Calu3 (cell line): Measurements from ENCODE around the gene TAF1L. TPM values are rescaled to one million over a fixed set of nuclear protein-coding genes. Genes with fewer than 3 reads are reported as not detected.

ENCODE experiments used
- BruUV-seq: library from RNA; stranded (reverse); fragments of 400-500 nt; replicated peaks from 2 replicates; lab custom pipeline; 2021; lab: Mats Ljungman, UMichigan
- CTCF ChIA-PET: fragments of 300-600 bp; sonication (Branson Sonifier 250); formaldehyde crosslinking; loops from one replicate; lab custom pipeline; 2022; ENCODE audit warnings: antibody characterized with exemption; lab: Charles Lee
- DNase-seq: peaks from one replicate; pipeline ENCODE4 v3.0.0; 2022
- H3K27ac Mint-ChIP-seq: one replicate; pipeline ENCODE4 v1.8.0; 2022; ENCODE audit warnings: mixed read lengths; ENCODE audit not compliant: unreplicated experiment
- H3K27me3 Mint-ChIP-seq: one replicate; pipeline ENCODE4 v1.8.0; 2022; ENCODE audit warnings: mixed read lengths; ENCODE audit not compliant: unreplicated experiment
- H3K36me3 Mint-ChIP-seq: one replicate; pipeline ENCODE4 v1.8.0; 2022; ENCODE audit warnings: mild to moderate bottlenecking, moderate library complexity, mixed read lengths; ENCODE audit not compliant: insufficient read depth, unreplicated experiment
- H3K4me1 Mint-ChIP-seq: one replicate; pipeline ENCODE4 v1.8.0; 2022; ENCODE audit warnings: mild to moderate bottlenecking, low read depth, mixed read lengths; ENCODE audit not compliant: unreplicated experiment
- H3K4me3 Mint-ChIP-seq: one replicate; pipeline ENCODE4 v1.8.0; 2022; ENCODE audit warnings: mild to moderate bottlenecking, low read depth, moderate library complexity, mixed read lengths; ENCODE audit not compliant: unreplicated experiment
- H3K9me3 Mint-ChIP-seq: one replicate; pipeline ENCODE4 v1.8.0; 2022; ENCODE audit warnings: low read depth, mixed read lengths; ENCODE audit not compliant: unreplicated experiment
- CTCF ChIP-seq: fragments of 200-600 bp; IDR thresholded peaks from one replicate; pipeline ENCODE4 v1.8.0; 2022; ENCODE audit warnings: antibody characterized with exemption; ENCODE audit not compliant: unreplicated experiment
- intact Hi-C: fragments of 100-400 bp; cut with micrococcal nuclease; formaldehyde crosslinking; loops from one replicate; pipeline ENCODE4 v1.10.0; 2022; ENCODE audit not compliant: unreplicated experiment
- total RNA-seq: library from RNA; stranded (reverse); gene quantifications from 2 replicates; pipeline ENCODE4 v1.2.3, GENCODE V29; 2022

Gene TAF1L
- total RNA-seq, 1 experiment from 2014 or later: not detected

DNA sequence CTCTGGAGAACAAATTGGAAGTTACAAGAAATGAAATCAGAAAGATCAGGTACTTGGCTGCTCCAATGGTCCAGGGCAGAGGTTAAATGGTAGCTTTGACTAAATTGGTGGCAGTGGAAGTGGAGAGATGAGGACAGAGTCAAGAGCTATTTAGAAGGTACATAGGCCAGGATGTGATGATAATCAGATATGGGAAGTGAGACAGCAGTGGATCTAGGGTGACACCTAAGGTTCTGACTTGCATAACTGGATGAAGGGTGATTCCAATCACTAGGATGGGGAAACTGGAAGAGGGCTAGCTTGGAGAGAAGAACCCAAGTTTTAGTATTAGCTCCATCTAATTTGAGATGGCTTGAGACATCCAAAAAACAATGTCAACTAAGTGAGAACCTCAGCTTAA, 38.5 kb downstream of the TAF1L start:
- no peaks in the 10 kb centered on the region for H3K4me1 Mint-ChIP-seq

GRCh38 chr9:32596096-32596865, 39.2 kb downstream of the TAF1L start:
- TF ChIP-seq CTCF: no peak
- Mint-ChIP-seq H3K4me3 (no peak overlapping the region), H3K9me3 (peaks cover 6% of the 10 kb centered on the region), H3K4me1 (peaks cover under 1% of the 10 kb centered on the region), H3K27me3 (no peaks in the 10 kb centered on the region), H3K27ac (no peak overlapping the region), H3K36me3 (no peaks in the 10 kb centered on the region)
- no peak for DNase-seq
- BruUV-seq: no TSS peak
- intact Hi-C loops: no loop called here
- CTCF ChIA-PET: no interaction called here

More for the DNA sequence above, 38.5 kb downstream of the TAF1L start:
- H3K27ac Mint-ChIP-seq: no peak overlapping the region
- BruUV-seq: no TSS peak
- no peak overlapping the region for H3K4me3 Mint-ChIP-seq
- peaks cover 6% of the 10 kb centered on the region for H3K9me3 Mint-ChIP-seq
- H3K36me3 Mint-ChIP-seq: no peaks in the 10 kb centered on the region
- no peak for DNase-seq
- intact Hi-C loops: no loop called here
- CTCF ChIA-PET: no interaction called here
- H3K27me3 Mint-ChIP-seq: no peaks in the 10 kb centered on the region
- no peak for TF ChIP-seq CTCF

DNA sequence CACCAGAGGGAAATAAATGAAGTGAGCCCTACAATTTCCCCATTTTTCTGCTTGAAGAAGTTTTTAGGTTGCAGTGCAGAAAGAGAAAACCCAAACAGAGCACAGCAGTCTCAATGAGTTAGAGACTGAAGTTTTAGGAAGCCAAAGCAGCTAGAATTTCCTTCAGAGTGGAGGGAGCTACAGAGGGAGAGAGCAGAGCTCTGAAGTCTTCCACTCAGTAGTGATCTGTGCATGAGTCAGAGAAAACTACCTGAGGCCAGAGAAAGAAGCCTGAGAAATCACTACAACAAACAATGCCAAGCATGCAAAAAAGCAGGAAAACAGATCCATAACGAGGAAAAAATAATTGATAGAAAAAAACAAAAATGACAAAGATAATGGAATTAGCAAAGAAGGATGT, 44.6 kb downstream of the TAF1L start:
- intact Hi-C loops: no loop called here
- Mint-ChIP-seq H3K4me3 (no peak overlapping the region), H3K36me3 (no peaks in the 10 kb centered on the region), H3K27me3 (no peaks in the 10 kb centered on the region), H3K4me1 (peaks cover 10% of the 10 kb centered on the region), H3K9me3 (no peaks in the 10 kb centered on the region), H3K27ac (no peak overlapping the region)
- BruUV-seq: no TSS peak
- no peak for DNase-seq
- CTCF ChIA-PET: interaction anchor here (0.8 to 0.9 kb wide), 2 partner anchors 11 to 378 kb away, joined by 3 read pairs; no protein-coding TSS in a partner anchor
- TF ChIP-seq CTCF: no peak

GRCh38 chr9:32590476-32590875, 45.0 kb downstream of the TAF1L start:
- Mint-ChIP-seq H3K27ac (no peak overlapping the region), H3K36me3 (no peaks in the 10 kb centered on the region), H3K4me1 (peaks cover 10% of the 10 kb centered on the region), H3K27me3 (no peaks in the 10 kb centered on the region), H3K9me3 (no peaks in the 10 kb centered on the region), H3K4me3 (no peak overlapping the region)
- BruUV-seq: no TSS peak
- CTCF ChIA-PET: interaction anchor here (0.8 to 0.9 kb wide), 2 partner anchors 11 to 378 kb away, joined by 3 read pairs; no protein-coding TSS in a partner anchor
- intact Hi-C loops: no loop called here
- DNase-seq: no peak
- TF ChIP-seq CTCF: no peak
